GM21723 (cell line): Measurements from ENCODE around the gene BEST1.
"Not testable (repeated sequence)": the region's sequence is repeated elsewhere in the genome, so short reads cannot be mapped to it uniquely, and the experiment has no call there.

ENCODE experiments used
- ATAC-seq: cut with Tn5 transposase; IDR thresholded peaks from one replicate; pipeline ENCODE4 v1.9.1; 2021; ENCODE audit warnings: mild to moderate bottlenecking, moderate library complexity; ENCODE audit not compliant: unreplicated experiment

The BEST1 gene

DNA sequence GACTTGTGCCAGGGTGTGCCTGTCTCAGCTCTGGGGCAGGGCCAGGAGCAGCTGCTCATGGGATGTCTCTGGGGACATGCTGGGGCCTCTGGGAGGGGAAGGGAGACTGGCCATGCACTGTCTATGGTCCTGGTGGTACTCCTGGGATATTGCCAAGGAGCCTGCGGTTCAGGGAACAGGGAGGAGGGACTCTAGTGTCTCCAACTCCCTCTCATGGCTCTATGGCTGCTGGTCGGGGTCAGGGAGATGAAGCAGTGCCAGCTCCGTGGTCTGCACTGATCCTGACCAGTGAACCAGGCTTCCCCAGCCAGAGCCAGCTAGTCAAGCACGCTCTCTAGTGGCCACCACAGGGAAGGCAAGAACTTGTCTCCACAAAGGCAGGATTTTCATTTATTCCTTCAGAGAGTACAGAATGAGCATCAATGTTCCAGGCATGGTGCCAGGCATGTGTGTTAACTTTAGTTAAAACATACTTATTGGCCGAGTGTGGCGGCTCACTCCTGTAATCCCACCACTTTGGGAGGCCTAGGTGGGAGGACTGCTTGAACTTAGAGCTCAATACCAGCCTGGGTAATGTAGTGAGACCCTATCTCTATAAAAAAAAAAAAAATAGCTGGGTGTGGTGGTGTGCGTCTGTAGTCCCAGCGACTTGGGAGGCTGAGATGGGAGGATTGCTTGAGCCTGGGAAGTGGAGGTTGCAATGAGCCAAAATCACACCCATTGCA is 2.5 kb upstream of the BEST1 start:
- peak; percentile 59 for ATAC-seq

DNA sequence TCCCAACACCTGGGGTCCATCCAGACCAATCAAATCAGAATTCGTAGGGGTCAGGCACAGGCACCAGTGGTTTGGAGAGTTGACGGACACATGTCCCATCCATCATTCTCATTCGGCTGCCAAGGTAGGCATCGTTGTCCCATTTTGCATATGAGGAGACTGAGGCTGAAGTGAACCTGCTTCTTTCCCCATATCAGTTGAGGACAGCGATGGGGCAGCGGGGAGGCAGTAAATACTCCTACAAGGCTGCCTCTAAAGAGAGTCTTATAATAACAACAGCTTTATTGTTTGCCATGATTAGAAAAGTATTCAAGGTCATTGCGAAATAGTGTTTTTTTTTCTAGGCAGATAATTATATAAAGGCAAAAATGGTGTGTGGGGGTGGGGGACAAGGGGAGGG is 1.6 kb upstream of the BEST1 start:
- no peak for ATAC-seq

DNA sequence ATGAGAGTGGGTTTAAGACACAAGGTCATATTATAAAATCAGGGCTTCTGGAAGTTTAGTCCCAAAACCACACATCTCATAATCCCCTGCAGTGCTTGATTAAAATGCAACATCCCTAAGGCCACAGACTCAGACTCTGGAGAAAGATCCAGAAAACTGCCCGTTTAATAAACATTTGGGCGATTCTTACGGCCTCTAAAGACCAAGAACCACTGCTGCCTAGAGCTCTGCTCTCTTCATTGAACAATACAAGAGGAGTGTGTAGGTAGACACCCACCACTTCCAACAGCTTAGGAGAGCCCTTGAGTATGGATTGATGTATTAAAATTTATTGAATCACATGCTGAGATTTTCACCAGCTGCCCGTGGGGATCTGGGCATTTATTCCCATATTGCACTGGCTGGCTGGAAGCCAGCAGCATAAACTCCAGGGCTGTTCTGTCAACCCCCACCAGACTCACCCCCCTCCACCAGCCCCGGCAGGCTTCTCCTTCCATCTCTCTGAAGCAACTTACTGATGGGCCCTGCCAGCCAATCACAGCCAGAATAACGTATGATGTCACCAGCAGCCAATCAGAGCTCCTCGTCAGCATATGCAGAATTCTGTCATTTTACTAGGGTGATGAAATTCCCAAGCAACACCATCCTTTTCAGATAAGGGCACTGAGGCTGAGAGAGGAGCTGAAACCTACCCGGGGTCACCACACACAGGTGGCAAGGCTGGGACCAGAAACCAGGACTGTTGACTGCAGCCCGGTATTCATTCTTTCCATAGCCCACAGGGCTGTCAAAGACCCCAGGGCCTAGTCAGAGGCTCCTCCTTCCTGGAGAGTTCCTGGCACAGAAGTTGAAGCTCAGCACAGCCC is 749 bp upstream of the BEST1 start:
- no peak for ATAC-seq

DNA sequence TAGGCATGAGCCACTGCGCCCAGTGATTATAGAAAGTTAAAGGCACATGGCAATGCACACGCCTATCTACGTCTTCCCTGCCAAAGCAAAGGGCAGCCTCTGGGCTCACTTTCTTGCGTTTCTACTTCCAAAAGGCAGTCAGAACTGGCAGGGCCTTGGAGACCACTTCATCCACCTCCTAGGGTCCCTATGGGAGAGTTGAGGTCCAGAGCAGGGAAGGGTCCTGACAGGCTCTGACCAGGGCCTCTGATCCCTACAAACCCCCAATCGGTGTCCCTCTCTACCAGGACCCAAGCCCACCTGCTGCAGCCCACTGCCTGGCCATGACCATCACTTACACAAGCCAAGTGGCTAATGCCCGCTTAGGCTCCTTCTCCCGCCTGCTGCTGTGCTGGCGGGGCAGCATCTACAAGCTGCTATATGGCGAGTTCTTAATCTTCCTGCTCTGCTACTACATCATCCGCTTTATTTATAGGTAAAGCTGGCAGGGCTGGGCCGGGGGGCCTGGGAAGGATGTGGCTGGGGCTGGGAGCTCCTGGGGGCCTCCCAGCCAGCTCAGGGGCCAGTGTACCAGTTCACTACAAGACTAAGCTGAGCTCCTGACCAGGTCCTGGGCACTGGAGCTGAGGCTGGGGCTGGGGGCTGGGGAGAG is 1.5 kb downstream of the BEST1 start:
- ATAC-seq, result no peak

DNA sequence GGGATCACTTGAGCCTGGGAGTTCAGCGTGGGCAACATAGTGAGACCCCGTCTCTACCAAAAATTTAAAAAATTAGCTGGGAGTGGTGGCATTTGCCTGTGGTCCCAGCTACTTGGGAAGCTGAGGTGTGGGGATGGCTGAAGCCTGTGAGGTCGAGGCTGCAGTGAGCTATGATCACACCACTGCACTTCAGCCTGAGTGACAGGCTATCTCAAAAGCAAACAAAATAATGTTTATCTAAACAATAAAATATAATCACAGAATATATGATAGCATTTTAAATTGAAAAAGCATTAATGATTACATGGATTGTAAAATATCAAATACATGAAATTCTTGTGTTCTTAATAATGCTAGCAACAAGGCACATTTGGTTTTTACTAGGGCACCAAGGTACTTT is 2.7 kb downstream of the BEST1 start:
- ATAC-seq, result no peak

DNA sequence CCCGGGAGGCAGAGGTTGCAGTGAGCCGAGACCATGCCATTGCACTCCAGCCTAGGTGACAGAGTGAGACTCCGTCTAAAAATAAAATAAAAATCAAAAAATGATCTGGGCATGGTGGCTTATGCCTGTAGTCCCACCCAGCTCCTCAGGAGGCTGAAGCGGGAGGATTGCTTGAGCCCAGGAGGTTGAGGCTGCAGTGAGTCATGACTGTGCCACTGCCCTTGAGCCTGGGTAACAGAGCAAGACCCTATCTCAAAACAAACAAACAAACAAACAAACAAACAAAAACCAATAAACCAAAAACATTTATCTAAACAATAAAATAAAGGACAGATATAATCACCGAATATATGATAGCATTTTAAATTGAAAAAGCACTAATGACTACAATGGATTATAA is 3.5 kb downstream of the BEST1 start:
- not testable (repeated sequence) for ATAC-seq

DNA sequence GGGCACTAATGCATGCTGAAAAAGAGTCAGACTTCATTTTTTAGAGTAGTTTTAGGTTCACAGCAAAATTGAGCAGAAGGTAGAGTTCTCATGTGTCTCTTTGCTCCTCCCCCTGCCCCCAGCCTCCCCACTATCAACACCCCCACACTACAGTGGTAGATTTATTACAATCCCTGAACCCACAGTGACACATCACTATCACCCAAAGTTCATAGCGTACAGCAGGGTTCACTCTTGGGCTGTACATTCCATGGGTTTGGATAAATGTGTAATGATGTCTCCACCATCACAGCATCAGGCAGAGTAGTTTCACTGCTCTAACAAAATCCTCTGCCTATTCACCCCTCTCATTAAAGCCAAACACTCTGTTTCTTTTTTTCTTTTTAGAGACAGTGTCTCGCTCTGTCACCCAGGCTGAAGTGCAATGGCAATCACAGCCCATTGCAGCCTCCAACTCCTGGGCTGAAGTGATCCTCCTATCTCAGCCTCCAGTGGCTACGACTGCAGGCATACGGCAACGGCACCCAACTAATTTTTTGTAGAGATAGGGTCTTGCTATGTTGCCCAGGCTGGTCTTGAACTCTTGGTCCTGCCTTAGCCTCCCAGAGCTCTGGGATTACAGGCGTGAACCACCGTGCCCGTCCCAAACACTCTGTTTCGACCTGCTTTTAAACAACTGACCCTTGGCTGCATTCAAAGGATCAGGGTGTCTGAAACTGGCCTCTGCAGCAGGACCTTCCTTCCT is 4.1 kb downstream of the BEST1 start:
- no peak for ATAC-seq

DNA sequence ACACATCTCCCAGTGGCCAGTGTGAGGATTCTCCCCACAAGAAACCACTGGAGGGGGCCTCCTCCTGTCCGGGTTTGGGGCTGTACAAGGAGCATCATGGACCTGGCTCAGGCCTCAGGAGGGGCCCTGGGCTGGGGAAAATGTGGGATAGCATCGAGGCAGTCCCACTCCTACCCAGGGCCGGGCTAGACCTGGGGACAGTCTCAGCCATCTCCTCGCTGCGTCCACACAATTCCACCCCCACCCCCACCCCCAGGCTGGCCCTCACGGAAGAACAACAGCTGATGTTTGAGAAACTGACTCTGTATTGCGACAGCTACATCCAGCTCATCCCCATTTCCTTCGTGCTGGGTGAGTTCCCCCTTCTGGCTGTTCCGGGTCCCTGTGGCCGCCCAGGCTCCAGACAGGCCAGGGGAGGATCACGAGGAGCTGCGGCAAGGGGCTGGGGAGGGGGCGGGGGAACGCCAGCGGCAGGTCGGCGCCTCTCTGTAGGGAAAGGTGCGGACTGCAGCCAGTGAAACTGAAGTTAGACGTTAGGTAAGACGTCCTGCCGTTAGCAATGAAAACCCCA is 4.8 kb downstream of the BEST1 start:
- ATAC-seq, result no peak

DNA sequence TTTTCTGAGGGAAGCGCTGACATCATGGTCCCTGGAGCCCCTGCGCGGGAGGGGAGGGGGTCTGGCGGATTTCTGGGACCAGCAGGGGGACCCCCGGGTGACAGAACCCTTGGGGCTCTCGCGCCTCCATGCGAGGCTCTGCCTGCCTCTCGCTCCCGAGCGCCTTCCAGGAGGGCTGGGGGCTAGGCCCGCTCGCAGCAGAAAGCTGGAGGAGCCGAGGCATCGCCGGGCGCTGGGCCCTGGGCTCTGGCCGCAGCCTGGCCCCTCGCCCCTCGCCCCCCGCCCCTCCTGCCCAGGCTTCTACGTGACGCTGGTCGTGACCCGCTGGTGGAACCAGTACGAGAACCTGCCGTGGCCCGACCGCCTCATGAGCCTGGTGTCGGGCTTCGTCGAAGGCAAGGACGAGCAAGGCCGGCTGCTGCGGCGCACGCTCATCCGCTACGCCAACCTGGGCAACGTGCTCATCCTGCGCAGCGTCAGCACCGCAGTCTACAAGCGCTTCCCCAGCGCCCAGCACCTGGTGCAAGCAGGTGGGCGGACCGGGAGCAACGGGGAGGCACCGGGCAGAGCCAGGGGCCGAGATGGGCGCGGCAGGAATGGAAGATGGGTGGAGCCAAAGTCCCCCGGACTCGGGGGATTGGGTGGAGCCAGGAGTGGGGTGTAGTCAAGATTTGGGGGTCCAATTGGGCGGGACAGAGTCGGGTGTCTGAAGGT is 5.4 kb downstream of the BEST1 start:
- ATAC-seq, result no peak

DNA sequence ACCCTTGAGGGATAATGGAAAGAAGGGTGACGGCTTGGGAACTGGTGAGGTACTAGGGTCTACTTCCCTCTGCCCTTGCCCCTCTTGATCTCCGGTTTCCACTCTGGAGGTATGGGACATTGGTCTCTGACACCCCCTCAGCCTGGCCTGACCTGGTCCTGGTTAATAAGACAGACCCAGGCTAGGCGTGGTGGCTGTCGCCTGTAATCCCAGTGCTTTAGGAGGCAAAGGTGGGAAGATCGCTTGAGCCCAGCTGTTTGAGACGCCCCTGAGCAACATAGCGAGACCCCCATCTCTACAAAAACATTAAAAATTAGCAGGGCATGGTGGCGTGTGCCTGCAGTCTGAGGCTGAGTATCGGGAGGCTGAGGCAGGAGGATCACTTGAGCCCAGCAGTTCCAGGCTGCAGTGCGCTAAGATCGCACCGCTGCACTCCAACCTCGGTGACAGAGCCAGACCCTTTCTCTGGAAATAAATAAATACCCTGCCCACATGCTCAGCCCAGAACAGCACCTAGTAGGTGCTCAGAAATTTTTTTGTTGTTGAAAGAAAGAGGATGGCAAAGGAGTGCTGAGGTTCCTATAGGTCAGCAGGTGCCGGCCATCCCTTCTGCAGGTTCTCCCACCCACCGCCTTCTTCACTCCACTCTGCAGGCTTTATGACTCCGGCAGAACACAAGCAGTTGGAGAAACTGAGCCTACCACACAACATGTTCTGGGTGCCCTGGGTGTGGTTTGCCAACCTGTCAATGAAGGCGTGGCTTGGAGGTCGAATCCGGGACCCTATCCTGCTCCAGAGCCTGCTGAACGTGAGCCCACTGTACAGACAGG is 6.3 kb downstream of the BEST1 start:
- no peak for ATAC-seq

DNA sequence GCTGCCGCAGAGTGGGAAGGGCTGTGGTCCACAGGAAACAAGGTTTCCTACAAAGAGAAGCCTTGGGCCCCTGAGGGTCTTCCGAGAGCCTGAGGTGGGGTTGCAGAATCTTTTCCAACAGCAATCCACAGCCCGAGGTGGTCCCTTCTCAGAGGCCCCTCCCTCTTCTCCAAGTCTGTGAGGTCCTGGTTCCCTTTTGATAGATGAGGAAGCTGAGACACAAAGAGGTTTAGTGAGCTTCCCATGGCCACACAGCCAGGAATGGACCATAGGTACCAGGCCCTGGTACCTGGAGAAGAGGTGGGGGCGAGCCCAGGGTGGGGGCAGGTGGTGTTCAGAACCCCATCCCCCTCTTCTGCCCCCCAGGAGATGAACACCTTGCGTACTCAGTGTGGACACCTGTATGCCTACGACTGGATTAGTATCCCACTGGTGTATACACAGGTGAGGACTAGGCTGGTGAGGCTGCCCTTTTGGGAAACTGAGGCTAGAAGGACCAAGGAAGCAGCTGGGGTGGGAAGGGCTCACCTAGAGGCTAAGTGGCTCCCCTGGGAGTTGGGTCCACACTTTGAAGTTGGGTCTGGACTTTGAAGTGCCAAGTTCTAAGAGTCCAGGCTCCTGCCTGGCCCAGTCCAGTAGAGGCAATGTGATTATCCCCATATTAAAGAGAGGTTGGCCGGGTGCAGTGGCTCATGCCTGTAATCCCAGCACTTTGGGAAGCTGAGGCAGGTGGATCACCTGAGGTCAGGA is 7.0 kb downstream of the BEST1 start:
- no peak for ATAC-seq

DNA sequence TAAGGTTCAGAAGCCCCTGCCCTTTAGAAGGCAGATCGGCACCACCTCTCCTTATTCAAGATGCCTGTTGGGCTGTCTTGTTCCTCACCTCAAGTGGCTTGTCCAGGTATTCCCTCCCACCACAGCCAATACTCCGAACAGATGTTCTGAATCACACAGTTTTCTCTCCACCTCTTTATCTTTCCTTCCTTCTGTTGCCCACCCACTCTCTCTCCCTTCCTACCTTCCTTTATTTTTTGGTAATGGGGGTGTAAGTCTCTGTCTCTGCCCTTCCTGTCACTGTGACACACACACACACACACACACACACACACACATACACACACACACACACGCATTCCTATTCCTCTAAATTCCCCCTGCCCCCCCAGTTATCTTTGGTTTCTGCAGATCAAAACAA is 8.4 kb downstream of the BEST1 start:
- no peak for ATAC-seq

DNA sequence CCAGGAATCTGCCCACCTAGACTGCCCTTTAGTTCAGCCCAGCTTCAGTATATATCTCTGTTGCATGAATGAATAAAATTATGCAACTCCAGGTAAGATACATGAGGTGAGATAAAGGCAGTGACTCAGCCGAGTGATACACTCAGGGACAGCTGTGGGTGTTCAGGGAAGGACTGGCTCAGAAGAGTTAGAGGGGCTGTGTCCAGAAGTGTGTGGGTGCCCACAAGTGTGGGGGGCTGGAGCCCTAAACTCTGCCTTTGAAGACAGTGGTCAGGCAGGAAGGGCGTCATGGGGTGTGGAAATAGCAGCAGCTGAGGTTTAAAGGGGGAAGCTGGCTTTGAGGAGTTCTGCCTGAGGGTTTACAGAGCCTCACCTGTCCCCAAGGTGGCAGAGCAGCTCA is 9.0 kb downstream of the BEST1 start:
- ATAC-seq, result no peak

DNA sequence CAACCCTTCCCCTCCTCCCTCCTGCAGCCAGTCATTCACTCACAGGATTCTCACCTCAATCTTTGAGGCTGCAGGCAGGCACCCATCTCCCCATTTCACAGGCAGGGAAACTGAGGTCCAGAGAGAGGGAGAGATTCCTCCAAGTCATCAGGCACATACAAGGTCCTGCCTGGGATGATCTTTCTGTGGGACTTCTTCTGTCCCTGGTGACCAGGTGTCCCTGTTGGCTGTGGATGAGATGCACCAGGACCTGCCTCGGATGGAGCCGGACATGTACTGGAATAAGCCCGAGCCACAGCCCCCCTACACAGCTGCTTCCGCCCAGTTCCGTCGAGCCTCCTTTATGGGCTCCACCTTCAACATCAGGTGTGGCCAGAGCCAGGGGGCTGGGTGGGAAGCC is 9.5 kb downstream of the BEST1 start:
- ATAC-seq, result no peak

DNA sequence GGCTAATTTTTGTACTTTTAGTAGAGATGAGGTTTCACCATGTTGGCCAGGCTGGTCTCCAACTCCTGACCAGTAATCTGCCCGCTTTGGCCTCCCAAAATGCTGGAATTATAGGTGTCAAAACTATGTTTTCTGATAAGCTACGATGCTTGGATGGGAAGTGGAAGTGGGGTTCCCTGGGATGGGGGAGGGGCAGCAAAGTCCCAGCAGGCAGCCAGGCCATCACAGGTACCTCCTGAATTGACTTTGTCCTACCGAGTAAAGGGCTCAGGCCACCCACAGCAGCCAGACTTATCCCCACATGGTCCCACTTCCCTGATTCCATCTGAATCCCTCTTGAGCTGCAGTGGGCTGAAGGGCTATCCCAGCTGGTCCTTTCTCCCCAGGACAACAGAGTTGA is 10.4 kb downstream of the BEST1 start:
- no peak for ATAC-seq

DNA sequence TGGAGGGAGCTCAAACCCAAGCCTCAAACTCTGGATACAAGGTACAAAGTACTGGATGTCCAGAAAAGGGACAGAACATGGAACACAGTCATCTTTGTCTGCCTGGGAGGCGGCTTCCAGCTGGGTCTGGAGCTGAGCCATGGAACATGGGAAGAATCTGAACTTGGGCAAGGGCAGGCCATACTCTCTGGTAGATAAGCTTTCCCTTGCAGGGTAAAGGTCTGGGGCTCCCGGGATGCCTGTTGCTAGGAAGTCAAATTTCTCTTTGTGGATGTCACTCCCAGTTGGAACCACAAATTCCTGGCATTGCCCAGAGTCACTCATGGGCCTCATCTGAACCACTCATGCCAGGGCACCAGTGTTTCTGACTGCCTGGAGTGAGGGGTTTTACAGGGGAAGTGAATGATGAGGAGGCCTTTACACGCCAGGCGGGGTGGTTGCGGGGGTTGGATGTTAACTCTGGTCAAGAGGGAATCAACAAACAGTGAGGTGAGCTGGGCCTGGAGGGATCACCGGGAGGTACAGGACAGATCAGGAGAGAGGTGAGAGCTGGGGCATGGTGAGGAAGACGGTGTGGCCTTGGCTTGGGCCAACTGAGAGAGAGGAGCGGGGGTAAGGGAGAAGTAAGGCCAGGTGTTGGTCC is 11.5 kb downstream of the BEST1 start:
- no peak for ATAC-seq

DNA sequence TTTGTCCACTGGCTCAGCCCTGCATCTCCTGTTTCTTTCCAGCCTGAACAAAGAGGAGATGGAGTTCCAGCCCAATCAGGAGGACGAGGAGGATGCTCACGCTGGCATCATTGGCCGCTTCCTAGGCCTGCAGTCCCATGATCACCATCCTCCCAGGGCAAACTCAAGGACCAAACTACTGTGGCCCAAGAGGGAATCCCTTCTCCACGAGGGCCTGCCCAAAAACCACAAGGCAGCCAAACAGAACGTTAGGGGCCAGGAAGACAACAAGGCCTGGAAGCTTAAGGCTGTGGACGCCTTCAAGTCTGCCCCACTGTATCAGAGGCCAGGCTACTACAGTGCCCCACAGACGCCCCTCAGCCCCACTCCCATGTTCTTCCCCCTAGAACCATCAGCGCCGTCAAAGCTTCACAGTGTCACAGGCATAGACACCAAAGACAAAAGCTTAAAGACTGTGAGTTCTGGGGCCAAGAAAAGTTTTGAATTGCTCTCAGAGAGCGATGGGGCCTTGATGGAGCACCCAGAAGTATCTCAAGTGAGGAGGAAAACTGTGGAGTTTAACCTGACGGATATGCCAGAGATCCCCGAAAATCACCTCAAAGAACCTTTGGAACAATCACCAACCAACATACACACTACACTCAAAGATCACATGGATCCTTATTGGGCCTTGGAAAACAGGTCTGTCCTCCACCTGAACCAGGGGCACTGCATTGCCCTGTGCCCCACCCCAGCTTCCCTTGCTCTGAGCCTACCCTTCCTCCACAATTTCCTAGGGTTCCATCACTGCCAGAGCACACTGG is 12.3 kb downstream of the BEST1 start:
- ATAC-seq, result no peak

DNA sequence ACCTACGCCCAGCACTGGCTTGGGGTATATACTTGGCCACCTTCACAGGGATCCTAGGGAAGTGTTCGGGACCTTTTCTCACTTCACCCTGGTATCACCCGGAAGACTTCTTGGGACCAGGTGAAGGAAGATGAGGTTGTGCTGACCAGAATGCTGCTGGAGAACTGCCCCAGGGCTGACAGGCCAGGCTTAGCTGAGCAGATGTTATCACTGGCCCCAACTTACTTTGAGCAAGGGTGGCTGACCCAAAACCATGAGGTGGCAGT is 12.8 kb downstream of the BEST1 start:
- no peak for ATAC-seq
